Measurements from ENCODE around the gene TRIM41.

TRIM41 gene

GRCh38 chr5:181224390-181225229, 1.5 kb downstream of the TRIM41 start:
- in situ Hi-C loops (cut with MboI; ENCODE audit: low sequenced_read_pairs, unreplicated experiment): no loop called here
- no peak for TF ChIP-seq CTCF (IDR thresholded peaks at IDR 0.05; ENCODE audit: borderline replicate concordance, control extremely low read depth, extremely low read depth, insufficient read depth, missing control alignments)
- DNase-seq (ENCODE audit: low spot score): peak; percentile 47

GRCh38 chr5:181229996-181230395, 6.9 kb downstream of the TRIM41 start:
- no peak for TF ChIP-seq CTCF (IDR thresholded peaks at IDR 0.05; ENCODE audit: borderline replicate concordance, control extremely low read depth, extremely low read depth, insufficient read depth, missing control alignments)
- DNase-seq (ENCODE audit: low spot score): no peak
- in situ Hi-C loops (cut with MboI; ENCODE audit: low sequenced_read_pairs, unreplicated experiment): no loop called here

- in situ Hi-C loops (cut with MboI; ENCODE audit: low sequenced_read_pairs, unreplicated experiment): no loop called here
- no peak for TF ChIP-seq CTCF (IDR thresholded peaks at IDR 0.05; ENCODE audit: borderline replicate concordance, control extremely low read depth, extremely low read depth, insufficient read depth, missing control alignments)
- no peak for DNase-seq (ENCODE audit: low spot score)
Observed at GRCh38 chr5:181230551-181230950, 7.5 kb downstream of the TRIM41 start.

- in situ Hi-C loops (cut with MboI; ENCODE audit: low sequenced_read_pairs, unreplicated experiment): no loop called here
- no peak for TF ChIP-seq CTCF (IDR thresholded peaks at IDR 0.05; ENCODE audit: borderline replicate concordance, control extremely low read depth, extremely low read depth, insufficient read depth, missing control alignments)
- no peak for DNase-seq (ENCODE audit: low spot score)
Observed at GRCh38 chr5:181231432-181231831, 8.4 kb downstream of the TRIM41 start.

GRCh38 chr5:181232593-181232992, 9.5 kb downstream of the TRIM41 start:
- no peak for DNase-seq (ENCODE audit: low spot score)
- in situ Hi-C loops (cut with MboI; ENCODE audit: low sequenced_read_pairs, unreplicated experiment): no loop called here
- no peak for TF ChIP-seq CTCF (IDR thresholded peaks at IDR 0.05; ENCODE audit: borderline replicate concordance, control extremely low read depth, extremely low read depth, insufficient read depth, missing control alignments)

GRCh38 chr5:181233088-181233800, 10.2 kb downstream of the TRIM41 start:
- DNase-seq (ENCODE audit: low spot score): no peak
- TF ChIP-seq CTCF (IDR thresholded peaks at IDR 0.05; ENCODE audit: borderline replicate concordance, control extremely low read depth, extremely low read depth, insufficient read depth, missing control alignments): no peak
- in situ Hi-C loops (cut with MboI; ENCODE audit: low sequenced_read_pairs, unreplicated experiment): no loop called here
